DND-41 (cell line): ENCODE results near the gene C1orf198.
A peak's percentile ranks its signal among the peaks of the same experiment; 100 is the strongest.

ENCODE experiments used
- ATAC-seq: fragments of 200-7000 bp; cut with Tn5 transposase; 3 replicates; pipeline ENCODE4 v1.9.1; 2021; ENCODE audit warnings: low read depth; ENCODE audit not compliant: insufficient read depth
- DNase-seq: peaks from one replicate; pipeline ENCODE4 v3.0.0-alpha.2; 2020
- H2AFZ ChIP-seq: 2 replicates; pipeline ENCODE4 v1.6.0; 2012; ENCODE audit warnings: low read depth, low read length
- H3K27ac ChIP-seq: 2 replicates; pipeline ENCODE4 v1.5.1; 2012; ENCODE audit warnings: low read length, inconsistent platforms
- H3K27me3 ChIP-seq: fragments of 200-600 bp; sonication (generic); 2 replicates; pipeline ENCODE4 v1.6.0; 2012; ENCODE audit warnings: low read length, mild to moderate bottlenecking, inconsistent platforms; ENCODE audit not compliant: insufficient read depth, poor library complexity
- H3K36me3 ChIP-seq: 2 replicates; pipeline ENCODE4 v1.5.1; 2012; ENCODE audit warnings: low read length, inconsistent platforms; ENCODE audit not compliant: insufficient read depth
- H3K4me1 ChIP-seq: 2 replicates; pipeline ENCODE4 v1.5.1; 2012; ENCODE audit warnings: mild to moderate bottlenecking, low read length; ENCODE audit not compliant: insufficient read depth
- H3K4me2 ChIP-seq: 2 replicates; pipeline ENCODE4 v1.6.0; 2012; ENCODE audit warnings: mild to moderate bottlenecking, moderate library complexity, low read length, inconsistent platforms; ENCODE audit not compliant: insufficient read depth
- H3K4me3 ChIP-seq, 2 experiments: fragments of 200-600 bp in 1 of 2; shearing (Covaris generic) in 1 of 2; 2 replicates each; pipeline ENCODE4 v1.5.1; 2012 to 2016; ENCODE audit warnings: inconsistent platforms in 2 of 2, low read length in 2 of 2, mild to moderate bottlenecking in 2 of 2, low read depth in 1 of 2, moderate library complexity in 1 of 2
- H3K79me2 ChIP-seq: 2 replicates; pipeline ENCODE4 v1.6.0; 2012; ENCODE audit warnings: low read length, inconsistent platforms; ENCODE audit not compliant: insufficient read depth
- H3K9ac ChIP-seq: 2 replicates; pipeline ENCODE4 v1.6.0; 2012; ENCODE audit warnings: low read depth, mild to moderate bottlenecking, inconsistent platforms, low read length, moderate library complexity
- H3K9me3 ChIP-seq: 2 replicates; pipeline ENCODE4 v1.5.1; 2012; ENCODE audit warnings: low read length, moderate library complexity, mild to moderate bottlenecking, inconsistent platforms; ENCODE audit not compliant: insufficient read depth, severe bottlenecking
- H4K20me1 ChIP-seq: 2 replicates; pipeline ENCODE4 v1.6.0; 2012; ENCODE audit warnings: low read length; ENCODE audit not compliant: insufficient read depth
- EZH2 ChIP-seq: IDR thresholded peaks from 3 replicates; pipeline ENCODE4 v1.6.1; 2012; ENCODE audit warnings: borderline replicate concordance, low read depth, mild to moderate bottlenecking, moderate library complexity, low read length, inconsistent platforms; ENCODE audit not compliant: severe bottlenecking
- TF ChIP-seq, protein P1 (sequence below): IDR thresholded peaks from 2 replicates; pipeline ENCODE4 v1.5.1; 2012; ENCODE audit warnings: borderline replicate concordance, low read length, moderate library complexity, mild to moderate bottlenecking; ENCODE audit not compliant: poor library complexity, severe bottlenecking; ENCODE audit errors: extremely low read depth

The C1orf198 gene

DNA sequence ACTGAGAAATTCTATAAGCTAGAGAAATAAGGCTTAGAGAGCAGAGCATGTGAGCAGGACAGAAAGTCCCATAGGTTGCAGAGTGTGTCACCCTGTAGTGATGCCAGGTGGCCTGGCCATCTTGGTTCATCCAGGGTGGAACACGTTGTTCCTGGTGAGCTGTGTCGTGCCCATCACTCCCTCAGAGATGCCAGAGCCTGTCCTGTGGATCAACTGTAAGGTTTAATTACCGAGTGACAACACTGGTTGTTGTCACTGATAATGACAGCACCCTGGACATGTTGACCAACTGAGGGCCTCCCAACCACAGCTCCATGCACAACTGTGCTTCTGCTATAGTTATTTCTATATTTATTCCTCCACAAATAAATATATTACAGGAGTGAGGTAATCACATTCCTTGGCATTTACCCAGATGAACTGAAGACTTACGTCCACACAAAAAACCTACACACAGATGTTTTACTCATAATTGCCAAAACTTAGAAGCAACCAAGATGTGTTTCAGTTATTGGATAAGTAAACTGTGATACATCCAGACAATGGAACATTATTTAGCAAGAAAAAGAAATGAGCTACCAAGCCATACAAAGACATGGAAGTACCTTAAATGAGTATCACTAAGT is 6.2 kb downstream of the C1orf198 start:
- Histone ChIP-seq H3K9ac (no peak overlapping the region), H3K27ac (no peak overlapping the region), H3K27me3 (no peaks in the 10 kb centered on the region), H4K20me1 (0 out of 2 replicates have a peak, but pooled peaks cover 6% of the 10 kb centered on the region), H3K79me2 (no peaks in the 10 kb centered on the region), H3K4me3 (no peak overlapping the region), H3K4me1 (peaks cover 7% of the 10 kb centered on the region), H2AFZ (no peak overlapping the region), H3K4me2 (no peak overlapping the region), H3K9me3 (no peaks in the 10 kb centered on the region), H3K36me3 (no peaks in the 10 kb centered on the region)
- no peak for ATAC-seq
- TF ChIP-seq EZH2: no peak
- TF ChIP-seq, protein P1, sequence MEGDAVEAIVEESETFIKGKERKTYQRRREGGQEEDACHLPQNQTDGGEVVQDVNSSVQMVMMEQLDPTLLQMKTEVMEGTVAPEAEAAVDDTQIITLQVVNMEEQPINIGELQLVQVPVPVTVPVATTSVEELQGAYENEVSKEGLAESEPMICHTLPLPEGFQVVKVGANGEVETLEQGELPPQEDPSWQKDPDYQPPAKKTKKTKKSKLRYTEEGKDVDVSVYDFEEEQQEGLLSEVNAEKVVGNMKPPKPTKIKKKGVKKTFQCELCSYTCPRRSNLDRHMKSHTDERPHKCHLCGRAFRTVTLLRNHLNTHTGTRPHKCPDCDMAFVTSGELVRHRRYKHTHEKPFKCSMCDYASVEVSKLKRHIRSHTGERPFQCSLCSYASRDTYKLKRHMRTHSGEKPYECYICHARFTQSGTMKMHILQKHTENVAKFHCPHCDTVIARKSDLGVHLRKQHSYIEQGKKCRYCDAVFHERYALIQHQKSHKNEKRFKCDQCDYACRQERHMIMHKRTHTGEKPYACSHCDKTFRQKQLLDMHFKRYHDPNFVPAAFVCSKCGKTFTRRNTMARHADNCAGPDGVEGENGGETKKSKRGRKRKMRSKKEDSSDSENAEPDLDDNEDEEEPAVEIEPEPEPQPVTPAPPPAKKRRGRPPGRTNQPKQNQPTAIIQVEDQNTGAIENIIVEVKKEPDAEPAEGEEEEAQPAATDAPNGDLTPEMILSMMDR: no peak
- DNase-seq: no peak

DNA sequence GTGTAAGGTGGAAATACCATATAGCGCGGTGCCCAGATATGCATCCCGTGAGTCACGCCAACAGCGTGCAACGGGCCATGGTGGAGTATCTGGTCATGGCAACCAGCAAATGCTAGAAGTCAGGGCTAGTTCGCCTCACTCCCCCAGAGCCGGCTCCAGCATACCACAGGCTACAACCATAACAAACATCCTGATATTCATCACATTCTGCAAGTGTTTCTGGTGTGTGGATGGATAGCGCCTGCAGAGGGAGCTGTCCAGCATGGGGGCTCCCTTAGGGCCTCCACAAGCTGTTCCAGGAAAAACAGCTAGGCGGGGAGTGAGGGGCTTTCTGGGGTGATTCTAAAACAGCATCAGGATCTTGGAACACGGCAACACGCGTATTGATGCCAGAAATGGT is 6.8 kb downstream of the C1orf198 start:
- DNase-seq (no peak), ATAC-seq (no peak)
- H3K79me2 ChIP-seq: no peaks in the 10 kb centered on the region
- H3K4me2 ChIP-seq: no peak overlapping the region
- no peaks in the 10 kb centered on the region for H3K36me3 ChIP-seq
- H3K9ac ChIP-seq: no peak overlapping the region
- no peaks in the 10 kb centered on the region for H3K9me3 ChIP-seq
- no peak for TF ChIP-seq EZH2
- TF ChIP-seq, protein P1: peak; percentile 18
- no peak overlapping the region for H3K4me3 ChIP-seq
- no peaks in the 10 kb centered on the region for H3K27me3 ChIP-seq
- H4K20me1 ChIP-seq: 0 out of 2 replicates have a peak, but pooled peaks cover 6% of the 10 kb centered on the region
- no peak overlapping the region for H3K27ac ChIP-seq
- H2AFZ ChIP-seq: no peak overlapping the region
- H3K4me1 ChIP-seq: peaks cover under 1% of the 10 kb centered on the region; the same call in 1 of the 2 replicates

DNA sequence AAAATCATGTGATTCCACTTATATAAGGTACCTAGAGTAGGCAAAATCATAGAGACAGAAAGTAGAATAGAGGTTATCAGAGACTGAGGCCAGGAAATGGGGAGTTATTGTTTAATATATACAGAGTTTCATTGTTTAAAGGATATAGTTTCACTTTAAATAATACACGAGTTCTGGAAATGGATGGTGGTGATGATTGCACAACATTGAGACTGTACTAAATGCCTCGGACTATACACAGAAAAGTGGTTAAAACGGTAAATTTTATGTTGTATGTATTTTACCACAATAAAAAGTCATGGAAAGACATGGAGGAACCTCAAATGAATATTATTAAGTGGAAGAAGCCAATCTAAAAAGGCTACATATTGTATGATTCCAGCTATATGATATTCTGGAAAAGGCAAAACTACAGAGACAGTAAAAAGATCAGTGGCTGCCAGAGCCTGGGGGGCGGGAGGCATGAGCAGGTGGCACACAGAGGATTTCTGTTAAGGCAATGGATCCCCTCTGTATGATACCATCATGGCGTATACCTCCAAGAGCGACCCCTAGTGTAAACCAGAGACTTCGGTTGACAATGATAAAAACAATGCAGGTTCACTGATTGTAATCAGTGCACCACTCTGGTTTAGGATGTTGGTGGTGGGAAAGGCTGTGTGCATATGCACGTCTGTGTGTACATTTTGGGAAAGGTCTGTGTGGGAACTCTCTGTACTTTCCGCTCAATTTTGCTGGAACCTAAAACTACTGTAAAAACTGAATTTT is 7.5 kb downstream of the C1orf198 start:
- H3K9me3 ChIP-seq: no peaks in the 10 kb centered on the region
- peaks cover 2% of the 10 kb centered on the region; the same call in 1 of the 2 replicates for H4K20me1 ChIP-seq
- no peak overlapping the region for H3K4me3 ChIP-seq
- ATAC-seq: no peak; the same call in 2 of the 3 replicates
- H2AFZ ChIP-seq: no peak overlapping the region
- no peak for DNase-seq
- no peak overlapping the region for H3K4me2 ChIP-seq
- TF ChIP-seq, protein P1: no peak
- TF ChIP-seq EZH2: no peak
- H3K4me1 ChIP-seq: no peaks in the 10 kb centered on the region
- H3K79me2 ChIP-seq: no peaks in the 10 kb centered on the region
- no peak overlapping the region for H3K27ac ChIP-seq
- no peaks in the 10 kb centered on the region for H3K36me3 ChIP-seq
- H3K9ac ChIP-seq: no peak overlapping the region
- H3K27me3 ChIP-seq: no peaks in the 10 kb centered on the region
